Stomach (tissue), 4 donors: ENCODE data around the gene RYR3.

Source experiments
- CTCF ChIP-seq, 7 experiments: fragments of 450-650 bp in 4 of 7; fragments of 200-600 bp in 3 of 7; sonication (generic) in 3 of 7; IDR thresholded peaks; one replicate each; pipeline ENCODE4 v1.5.1; 2016 to 2019; ENCODE audit warnings: antibody characterized with exemption in 7 of 7, control low read depth in 2 of 7, mild to moderate bottlenecking in 1 of 7
- EP300 ChIP-seq: sonication (generic); formaldehyde crosslinking; IDR thresholded peaks from one replicate; pipeline ENCODE4 v1.6.1; 2017; ENCODE audit warnings: antibody characterized with exemption
- POLR2A ChIP-seq, 4 donors: fragments of 450-650 bp; IDR thresholded peaks; one replicate each; pipeline ENCODE4 v1.6.1; 2016; ENCODE audit warnings: antibody characterized with exemption in 4 of 4, control low read depth in 2 of 4, mild to moderate bottlenecking in 1 of 4, moderate library complexity in 1 of 4
- POLR2AphosphoS5 ChIP-seq, 3 donors: sonication (generic); formaldehyde crosslinking; IDR thresholded peaks; one replicate each; pipeline ENCODE4 v1.6.1; 2016; ENCODE audit warnings: antibody characterized with exemption in 3 of 3

GRCh38 chr15:33823119-33823518, 512.4 kb downstream of the RYR3 start:
- TF ChIP-seq CTCF (IDR thresholded peaks at IDR 0.05): no peak
- TF ChIP-seq POLR2AphosphoS5 (IDR thresholded peaks at IDR 0.05): no peak
- TF ChIP-seq POLR2A (IDR thresholded peaks at IDR 0.05): no peak
- no peak for TF ChIP-seq EP300
